Measurements from ENCODE around the gene ZNF777. TPM values are rescaled to one million over a fixed set of nuclear protein-coding genes. Genes with fewer than 3 reads are reported as not detected.
"Not testable (repeated sequence)": the region's sequence is repeated elsewhere in the genome, so short reads cannot be mapped to it uniquely, and the experiment has no call there.

Gene ZNF777
- total RNA-seq, 1 donor from 2014 or later, result 8.6 TPM

DNA sequence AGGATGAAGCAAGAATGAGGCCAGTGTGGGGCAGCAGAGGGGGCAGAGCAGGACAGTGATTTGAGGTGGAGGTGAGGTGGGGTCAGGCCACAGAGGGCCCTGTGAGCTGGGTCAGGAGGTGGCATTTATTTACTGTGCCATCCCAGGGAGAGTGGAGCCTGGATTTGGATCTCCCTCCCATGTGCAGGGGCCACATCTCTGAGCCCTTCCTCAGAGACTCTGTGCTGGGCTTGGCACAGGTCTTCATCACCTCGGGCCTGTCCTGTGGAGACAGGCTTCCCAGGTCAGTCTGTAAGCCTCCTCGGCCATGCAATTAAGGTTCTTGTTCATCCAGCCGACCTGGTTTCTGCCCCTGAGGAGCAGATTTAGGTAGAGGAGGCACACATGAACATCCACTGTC lies 40.9 kb downstream of the ZNF777 start:
- TF ChIP-seq, protein P1, sequence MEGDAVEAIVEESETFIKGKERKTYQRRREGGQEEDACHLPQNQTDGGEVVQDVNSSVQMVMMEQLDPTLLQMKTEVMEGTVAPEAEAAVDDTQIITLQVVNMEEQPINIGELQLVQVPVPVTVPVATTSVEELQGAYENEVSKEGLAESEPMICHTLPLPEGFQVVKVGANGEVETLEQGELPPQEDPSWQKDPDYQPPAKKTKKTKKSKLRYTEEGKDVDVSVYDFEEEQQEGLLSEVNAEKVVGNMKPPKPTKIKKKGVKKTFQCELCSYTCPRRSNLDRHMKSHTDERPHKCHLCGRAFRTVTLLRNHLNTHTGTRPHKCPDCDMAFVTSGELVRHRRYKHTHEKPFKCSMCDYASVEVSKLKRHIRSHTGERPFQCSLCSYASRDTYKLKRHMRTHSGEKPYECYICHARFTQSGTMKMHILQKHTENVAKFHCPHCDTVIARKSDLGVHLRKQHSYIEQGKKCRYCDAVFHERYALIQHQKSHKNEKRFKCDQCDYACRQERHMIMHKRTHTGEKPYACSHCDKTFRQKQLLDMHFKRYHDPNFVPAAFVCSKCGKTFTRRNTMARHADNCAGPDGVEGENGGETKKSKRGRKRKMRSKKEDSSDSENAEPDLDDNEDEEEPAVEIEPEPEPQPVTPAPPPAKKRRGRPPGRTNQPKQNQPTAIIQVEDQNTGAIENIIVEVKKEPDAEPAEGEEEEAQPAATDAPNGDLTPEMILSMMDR (IDR thresholded peaks at IDR 0.05), result no peak
- Histone ChIP-seq H3K9me3 (no peaks in the 10 kb centered on the region), H3K4me3 (no peak overlapping the region), H3K4me1 (peaks cover 17% of the 10 kb centered on the region), H3K36me3 (no peaks in the 10 kb centered on the region), H3K27me3 (ENCODE audit: low read depth) (no peaks in the 10 kb centered on the region), H3K27ac (no peak overlapping the region)
- DNase-seq (no peak), ATAC-seq (no peak)
- intact Hi-C loops (cut with DNase I), result no loop called here

DNA sequence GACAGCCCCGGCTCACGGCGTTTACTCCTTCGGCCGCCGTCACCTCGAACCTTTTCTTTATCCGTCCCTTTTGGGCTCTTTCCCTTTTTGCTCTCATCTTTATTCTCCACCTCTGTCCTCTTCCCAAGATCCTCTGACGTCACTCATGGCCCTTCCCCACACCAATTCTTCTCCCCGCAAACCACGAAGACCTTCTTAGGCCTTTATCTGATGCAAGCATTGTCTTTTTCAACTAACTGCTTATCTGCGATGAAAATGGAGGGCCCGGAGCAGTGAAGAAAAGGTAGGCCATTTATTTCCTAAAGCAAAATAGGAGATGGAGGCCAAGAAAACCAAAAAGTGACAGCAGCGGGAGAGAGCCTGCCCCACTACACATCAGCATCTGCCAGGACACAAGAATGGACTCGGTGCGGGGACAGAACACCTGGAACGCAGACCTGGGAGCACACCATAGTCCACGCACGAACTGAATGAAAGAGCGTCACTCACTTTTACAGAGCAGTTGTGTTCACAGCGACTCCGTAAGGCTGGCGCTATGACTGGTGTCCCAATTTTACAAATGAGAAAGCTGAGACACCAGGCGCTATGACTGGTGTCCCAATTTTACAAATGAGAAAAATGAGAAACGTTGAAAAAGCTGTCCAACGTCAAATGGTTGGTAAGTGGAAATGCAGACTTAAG lies 45.3 kb downstream of the ZNF777 start:
- no peak for DNase-seq
- peak overlapping the region; percentile 21 for H3K4me3 ChIP-seq
- ATAC-seq, result no peak
- H3K36me3 ChIP-seq, result no peaks in the 10 kb centered on the region
- H3K9me3 ChIP-seq, result no peaks in the 10 kb centered on the region
- H3K4me1 ChIP-seq, result no peaks in the 10 kb centered on the region
- peaks cover 4% of the 10 kb centered on the region for H3K27me3 ChIP-seq (ENCODE audit: low read depth)
- intact Hi-C loops (cut with DNase I), result no loop called here
- TF ChIP-seq, protein P1 (IDR thresholded peaks at IDR 0.05), result no peak
- no peak overlapping the region for H3K27ac ChIP-seq

DNA sequence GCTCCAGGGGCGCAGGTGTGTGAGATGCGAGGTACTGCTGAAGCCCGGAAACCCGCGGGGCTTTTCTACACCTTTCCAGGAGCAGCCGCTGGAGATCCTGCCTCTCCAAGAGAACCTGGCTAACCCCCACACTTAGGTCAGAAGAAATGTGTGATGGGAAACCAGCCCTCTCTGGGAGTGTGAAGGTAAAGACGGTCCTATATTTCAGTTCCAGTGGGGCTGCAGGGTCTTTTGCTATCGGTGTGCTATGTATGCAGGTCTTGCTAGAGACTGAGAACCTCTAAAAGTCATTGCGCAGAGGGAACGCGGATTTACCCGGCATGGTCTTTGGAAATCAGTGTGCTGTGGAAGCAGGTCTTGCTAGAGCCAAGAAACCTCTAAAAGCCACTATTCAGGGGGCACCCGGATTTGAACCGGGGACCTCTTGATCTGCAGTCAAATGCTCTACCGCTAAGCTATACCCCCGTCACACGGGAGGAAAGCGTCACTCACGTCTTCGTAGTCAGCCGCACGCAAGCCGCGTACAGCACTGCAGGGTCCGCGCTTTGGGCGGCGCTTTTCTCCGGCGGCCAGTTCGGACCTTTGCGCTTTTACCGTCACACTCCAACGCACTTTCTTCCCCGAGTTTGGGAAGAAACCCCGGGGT lies 46.0 kb downstream of the ZNF777 start:
- Histone ChIP-seq H3K9me3 (no peaks in the 10 kb centered on the region), H3K4me3 (peak overlapping the region; percentile 21), H3K4me1 (no peaks in the 10 kb centered on the region), H3K27ac (no peak overlapping the region), H3K36me3 (no peaks in the 10 kb centered on the region), H3K27me3 (ENCODE audit: low read depth) (peaks cover 4% of the 10 kb centered on the region)
- intact Hi-C loops (cut with DNase I), result no loop called here
- TF ChIP-seq, protein P1 (IDR thresholded peaks at IDR 0.05), result no peak
- ATAC-seq, result peak; percentile 58 to 66
- no peak for DNase-seq

DNA sequence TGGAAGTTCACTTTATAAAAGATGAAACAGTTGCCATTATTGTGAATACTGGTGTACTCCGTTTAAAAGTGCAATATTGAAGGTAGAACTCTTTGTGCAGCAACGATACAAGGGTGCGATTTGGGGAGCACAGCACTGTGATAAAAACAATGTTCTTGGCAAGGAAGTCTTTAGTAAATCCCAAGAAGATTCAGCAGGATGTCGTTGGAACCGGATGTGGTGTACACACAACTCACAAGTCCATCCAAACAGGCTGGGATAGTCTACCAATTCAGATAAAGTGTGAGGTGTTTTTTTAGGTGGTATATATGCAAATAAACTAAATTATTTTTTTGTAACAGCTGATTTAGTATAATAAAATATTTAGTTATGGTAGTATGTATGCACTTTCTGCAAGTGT lies 46.7 kb downstream of the ZNF777 start:
- no peaks in the 10 kb centered on the region for H3K36me3 ChIP-seq
- peaks cover 4% of the 10 kb centered on the region for H3K27me3 ChIP-seq (ENCODE audit: low read depth)
- no peak overlapping the region for H3K27ac ChIP-seq
- ATAC-seq (no peak), DNase-seq (no peak)
- no peak overlapping the region for H3K4me3 ChIP-seq
- TF ChIP-seq, protein P1 (IDR thresholded peaks at IDR 0.05), result no peak
- no peaks in the 10 kb centered on the region for H3K4me1 ChIP-seq
- intact Hi-C loops (cut with DNase I), result no loop called here
- no peaks in the 10 kb centered on the region for H3K9me3 ChIP-seq

DNA sequence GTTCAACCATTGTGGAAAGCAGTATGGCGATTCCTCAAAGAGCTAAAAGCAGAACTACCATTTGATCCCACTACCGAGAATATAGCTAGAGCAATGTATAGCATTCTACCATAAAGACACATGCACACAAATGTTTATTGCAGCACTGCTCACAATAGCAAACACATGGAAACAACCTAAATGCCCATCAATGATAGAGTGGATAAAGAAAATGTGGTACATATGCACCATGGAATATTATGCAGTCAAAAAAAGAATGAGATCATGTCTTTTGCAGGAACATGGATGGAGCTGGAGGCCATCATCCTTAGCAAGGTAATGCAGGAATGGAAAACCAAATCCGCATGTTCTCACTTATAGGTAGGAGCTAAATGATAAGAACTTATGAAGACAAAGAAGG lies 47.8 kb downstream of the ZNF777 start:
- ATAC-seq; H3K36me3 ChIP-seq; H3K27ac ChIP-seq; DNase-seq; H3K4me3 ChIP-seq; H3K9me3 ChIP-seq; H3K4me1 ChIP-seq; H3K27me3 ChIP-seq (ENCODE audit: low read depth); intact Hi-C loops (cut with DNase I): not testable (repeated sequence)

DNA sequence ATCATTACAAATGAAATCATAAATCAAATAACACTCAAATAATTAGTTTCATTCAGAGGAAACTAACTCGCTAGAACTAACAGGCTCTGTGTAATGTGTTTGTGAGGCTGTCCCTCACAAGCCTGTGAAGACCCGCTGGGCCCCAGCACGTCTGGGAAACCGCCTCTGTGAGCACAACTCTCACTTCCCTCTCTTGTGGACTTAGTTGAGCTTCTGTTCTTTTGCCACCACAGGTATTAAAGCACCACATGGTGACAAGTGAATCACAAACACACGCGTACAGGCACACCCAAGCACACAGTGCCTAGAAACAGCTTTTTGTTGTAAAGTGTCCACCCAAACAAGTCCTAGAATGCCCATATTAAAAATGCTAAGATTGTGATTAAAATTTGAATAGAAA lies 51.0 kb downstream of the ZNF777 start:
- Histone ChIP-seq H3K27ac (no peak overlapping the region), H3K4me3 (no peak overlapping the region), H3K4me1 (no peaks in the 10 kb centered on the region), H3K9me3 (no peaks in the 10 kb centered on the region), H3K27me3 (ENCODE audit: low read depth) (peaks cover 11% of the 10 kb centered on the region), H3K36me3 (no peaks in the 10 kb centered on the region)
- TF ChIP-seq, protein P1 (IDR thresholded peaks at IDR 0.05), result no peak
- intact Hi-C loops (cut with DNase I), result no loop called here
- DNase-seq, result no peak
- ATAC-seq, result no peak

Data from lower lobe of right lung (tissue), 2 donors.